Fibroblast of lung (primary cell): ENCODE data around the gene PLEKHA4. TPM values are rescaled to one million over a fixed set of nuclear protein-coding genes. Genes with fewer than 3 reads are reported as not detected.

Experiments
- DNase-seq, 2 donors: peaks; one replicate each; pipeline versions ENCODE4 v3.0.0 to v3.0.0-alpha.2; 2010; ENCODE audit warnings: low read depth in 2 of 2
- H2AFZ ChIP-seq: 2 replicates; pipeline ENCODE4 v1.5.1; 2012; ENCODE audit warnings: low read length, control low read depth, inconsistent platforms
- H3K27ac ChIP-seq: 2 replicates; pipeline ENCODE4 v1.5.1; 2011; ENCODE audit warnings: low read length, control low read depth; ENCODE audit not compliant: insufficient read depth
- H3K27me3 ChIP-seq: 2 replicates; pipeline ENCODE4 v1.5.1; 2011; ENCODE audit warnings: mild to moderate bottlenecking, low read length; ENCODE audit not compliant: control insufficient read depth, insufficient read depth
- H3K36me3 ChIP-seq: 2 replicates; pipeline ENCODE4 v1.5.1; 2011; ENCODE audit warnings: low read length; ENCODE audit not compliant: control insufficient read depth, insufficient read depth
- H3K4me1 ChIP-seq: 2 replicates; pipeline ENCODE4 v1.5.1; 2011; ENCODE audit warnings: low read length; ENCODE audit not compliant: control insufficient read depth, insufficient read depth; ENCODE audit errors: extremely low read depth
- H3K4me2 ChIP-seq: 2 replicates; pipeline ENCODE4 v1.5.1; 2011; ENCODE audit warnings: low read length, control low read depth; ENCODE audit not compliant: insufficient read depth; ENCODE audit errors: extremely low read depth
- H3K4me3 ChIP-seq, 4 experiments: fragments of 200-600 bp in 1 of 4; sonication (generic) in 1 of 4; replicated peaks in 1 of 4; 2 replicates each; pipeline ENCODE4 v1.5.1; 2011 to 2016; ENCODE audit warnings: low read length in 4 of 4, low read depth in 3 of 4, mild to moderate bottlenecking in 3 of 4, control low read depth in 2 of 4, inconsistent platforms in 1 of 4, mixed read lengths in 1 of 4; ENCODE audit not compliant: insufficient read depth in 1 of 4; ENCODE audit errors: control extremely low read depth in 1 of 4
- H3K79me2 ChIP-seq: 2 replicates; pipeline ENCODE4 v1.5.1; 2012; ENCODE audit warnings: mild to moderate bottlenecking, low read length, inconsistent platforms; ENCODE audit not compliant: control insufficient read depth, insufficient read depth
- H3K9ac ChIP-seq: 2 replicates; pipeline ENCODE4 v1.5.1; 2011; ENCODE audit warnings: mild to moderate bottlenecking, low read length, control low read depth; ENCODE audit not compliant: insufficient read depth
- H3K9me3 ChIP-seq: 2 replicates; pipeline ENCODE4 v1.5.1; 2012; ENCODE audit warnings: low read depth, low read length; ENCODE audit not compliant: control insufficient read depth, insufficient read depth
- H4K20me1 ChIP-seq: 2 replicates; pipeline ENCODE4 v1.5.1; 2011; ENCODE audit warnings: low read length; ENCODE audit not compliant: control insufficient read depth, insufficient read depth; ENCODE audit errors: extremely low read depth
- EZH2 ChIP-seq: IDR thresholded peaks from 2 replicates; pipeline ENCODE4 v1.5.1; 2012; ENCODE audit warnings: low read length, control low read depth, mild to moderate bottlenecking; ENCODE audit errors: missing control alignments
- polyA plus RNA-seq, 2 donors: library from polyadenylated mRNA; depleted of rRNA in 1 of 2; stranded (reverse) in 1 of 2; unstranded in 1 of 2; fragments of >200 nt; gene quantifications; 2 replicates each; pipeline ENCODE4 v1.2.1, GENCODE V29; 2011 to 2012; ENCODE audit warnings: missing spikeins in 1 of 2
- total RNA-seq: library from RNA; depleted of rRNA; stranded (reverse); fragments of >200 nt; gene quantifications from 2 replicates; pipeline ENCODE4 v1.2.1, GENCODE V29; 2014
- TF ChIP-seq, protein P1 (sequence below), 2 donors: IDR thresholded peaks in 1 of 2; conservative IDR thresholded peaks in 1 of 2; 1 replicate in 1 of 2; 2 replicates in 1 of 2; pipeline ENCODE4 v1.5.1; 2011 to 2012; ENCODE audit warnings: low read length in 2 of 2, control low read depth in 1 of 2, inconsistent platforms in 1 of 2, low read depth in 1 of 2, mild to moderate bottlenecking in 1 of 2

The PLEKHA4 gene
- total and polyA plus RNA-seq, 2 donors (not counting 1 experiment from before 2014, with no cell fraction given) = 6.6 to 20.0 TPM

- DNase-seq = no peak
- Histone ChIP-seq H3K36me3 (peaks cover 1% of the 10 kb centered on the region), H3K9me3 (no peaks in the 10 kb centered on the region), H3K4me1 (peaks cover 3% of the 10 kb centered on the region), H4K20me1 (no peaks in the 10 kb centered on the region), H3K27me3 (no peaks in the 10 kb centered on the region), H3K79me2 (no peaks in the 10 kb centered on the region), H3K9ac (no peak overlapping the region), H2AFZ (no peak overlapping the region), H3K4me3 (no peak overlapping the region), H3K4me2 (no peak overlapping the region), H3K27ac (peak overlapping the region; percentile 9)
- TF ChIP-seq, protein P1, sequence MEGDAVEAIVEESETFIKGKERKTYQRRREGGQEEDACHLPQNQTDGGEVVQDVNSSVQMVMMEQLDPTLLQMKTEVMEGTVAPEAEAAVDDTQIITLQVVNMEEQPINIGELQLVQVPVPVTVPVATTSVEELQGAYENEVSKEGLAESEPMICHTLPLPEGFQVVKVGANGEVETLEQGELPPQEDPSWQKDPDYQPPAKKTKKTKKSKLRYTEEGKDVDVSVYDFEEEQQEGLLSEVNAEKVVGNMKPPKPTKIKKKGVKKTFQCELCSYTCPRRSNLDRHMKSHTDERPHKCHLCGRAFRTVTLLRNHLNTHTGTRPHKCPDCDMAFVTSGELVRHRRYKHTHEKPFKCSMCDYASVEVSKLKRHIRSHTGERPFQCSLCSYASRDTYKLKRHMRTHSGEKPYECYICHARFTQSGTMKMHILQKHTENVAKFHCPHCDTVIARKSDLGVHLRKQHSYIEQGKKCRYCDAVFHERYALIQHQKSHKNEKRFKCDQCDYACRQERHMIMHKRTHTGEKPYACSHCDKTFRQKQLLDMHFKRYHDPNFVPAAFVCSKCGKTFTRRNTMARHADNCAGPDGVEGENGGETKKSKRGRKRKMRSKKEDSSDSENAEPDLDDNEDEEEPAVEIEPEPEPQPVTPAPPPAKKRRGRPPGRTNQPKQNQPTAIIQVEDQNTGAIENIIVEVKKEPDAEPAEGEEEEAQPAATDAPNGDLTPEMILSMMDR (conservative IDR thresholded peaks at IDR 0.05 in 1 of 2, IDR thresholded peaks at IDR 0.05 in 1 of 2; ENCODE audit: low read depth in 1 of 2, low read length in 2 of 2) = no peak
- TF ChIP-seq EZH2 = no peak
These were observed 71.9 kb downstream of the PLEKHA4 start for GRCh38 chr19:48796298-48797083.

- Histone ChIP-seq H3K4me1 (peaks cover 3% of the 10 kb centered on the region), H3K9me3 (no peaks in the 10 kb centered on the region), H3K4me3 (no peak overlapping the region), H3K9ac (no peak overlapping the region), H4K20me1 (no peaks in the 10 kb centered on the region), H3K27ac (peak overlapping the region; percentile 9), H3K4me2 (no peak overlapping the region), H3K79me2 (no peaks in the 10 kb centered on the region), H3K36me3 (peaks cover 1% of the 10 kb centered on the region), H3K27me3 (no peaks in the 10 kb centered on the region), H2AFZ (no peak overlapping the region)
- DNase-seq = no peak
- TF ChIP-seq, protein P1 (conservative IDR thresholded peaks at IDR 0.05 in 1 of 2, IDR thresholded peaks at IDR 0.05 in 1 of 2; ENCODE audit: low read depth in 1 of 2, low read length in 2 of 2) = no peak
- TF ChIP-seq EZH2 = no peak
These were observed 72.7 kb downstream of the PLEKHA4 start for GRCh38 chr19:48795685-48796070.

DNA sequence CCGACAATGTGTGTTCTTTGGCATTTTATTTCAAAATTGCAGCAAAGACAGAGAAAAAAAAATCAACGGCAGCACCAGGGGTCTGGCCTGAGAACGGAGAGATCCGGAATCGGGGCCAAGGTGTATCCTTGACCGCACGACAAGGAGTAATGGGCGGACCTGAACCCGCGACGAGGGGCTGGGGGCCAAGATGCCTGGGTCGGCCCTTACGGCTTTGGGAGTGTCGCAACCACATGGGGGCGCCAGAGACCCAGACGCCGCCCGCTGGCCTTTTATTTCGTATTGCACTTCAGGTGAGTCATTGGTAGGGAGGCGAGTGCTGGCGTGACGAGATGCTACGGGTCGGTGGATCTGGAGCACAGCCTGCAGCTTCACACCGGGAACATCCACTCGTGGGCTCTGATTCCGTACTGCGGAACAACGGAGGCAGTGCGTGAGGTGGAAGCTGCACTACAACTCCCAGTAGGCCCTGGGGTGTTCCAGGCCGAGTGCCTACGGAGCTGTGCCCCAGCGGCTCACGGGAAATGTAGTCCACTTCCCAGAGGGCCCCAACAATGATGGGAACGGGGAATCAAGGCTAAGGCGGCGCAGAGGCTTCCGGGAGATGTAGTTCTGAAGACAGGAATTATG, 73.2 kb downstream of the PLEKHA4 start:
- Histone ChIP-seq H4K20me1 (no peaks in the 10 kb centered on the region), H3K27me3 (no peaks in the 10 kb centered on the region), H3K79me2 (no peaks in the 10 kb centered on the region), H3K9ac (peak overlapping the region; percentile 59), H3K9me3 (no peaks in the 10 kb centered on the region), H2AFZ (peak overlapping the region; percentile 91), H3K4me3 (peak overlapping the region; percentile 39 to 60 (median 54)), H3K36me3 (peaks cover 1% of the 10 kb centered on the region), H3K4me1 (peaks cover 3% of the 10 kb centered on the region), H3K27ac (peak overlapping the region; percentile 61), H3K4me2 (peak overlapping the region; percentile 96)
- peak; percentile 93 for DNase-seq
- TF ChIP-seq, protein P1 (conservative IDR thresholded peaks at IDR 0.05 in 1 of 2, IDR thresholded peaks at IDR 0.05 in 1 of 2; ENCODE audit: low read depth in 1 of 2, low read length in 2 of 2) = peak; percentile 81 to 84
- TF ChIP-seq EZH2 = no peak
